ENCODE results near the gene KLHL14.

- TF ChIP-seq CTCF (IDR thresholded peaks at IDR 0.05): no peak
- no peak for TF ChIP-seq REST (IDR thresholded peaks at IDR 0.05; ENCODE audit: insufficient read depth in 1 of 2, low read depth in 2 of 2, low read length in 1 of 2)
Observed at GRCh38 chr18:32623563-32623962, 149.3 kb downstream of the KLHL14 start.
